Measurements from ENCODE around the gene MOV10. TPM values are rescaled to one million over a fixed set of nuclear protein-coding genes. Genes with fewer than 3 reads are reported as not detected.

MOV10 gene
- total and polyA plus RNA-seq, 2 of the 13 experiments (the other 11 are each of a cell fraction or from before 2014, with no cell fraction given): 56.4 to 58.2 TPM

DNA sequence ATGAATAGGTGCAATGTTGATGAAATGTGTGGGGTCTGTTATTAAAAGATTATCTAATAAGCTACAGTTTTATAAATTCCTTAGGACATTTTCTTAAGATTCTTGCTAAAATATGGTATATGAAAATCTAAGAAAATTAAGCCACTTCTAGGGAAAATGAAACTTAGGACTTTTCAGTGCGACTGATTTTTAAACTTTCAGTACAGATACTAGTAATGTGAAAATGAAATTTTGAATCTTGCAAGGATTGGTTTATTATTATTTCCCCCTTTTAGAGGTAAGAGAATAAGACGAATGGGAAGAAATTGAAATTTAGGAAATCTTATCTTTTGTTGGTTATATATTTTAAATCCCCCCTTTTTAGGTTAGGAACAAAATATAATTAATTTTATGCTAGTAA, 38.4 kb upstream of the MOV10 start:
- no TSS peak for BruUV-seq (replicated peaks)
- ChIA-PET CTCF (ENCODE audit: low intra/inter-chr PET ratio, low total read pairs) (no interaction called here), POLR2A (interaction anchor here (0.7 to 2.2 kb wide), 7 partner anchors 17 to 265 kb away, joined by 3 to 7 read pairs (median 5); partner anchors contain the start of genes MOV10 and ST7L)
- H3K9ac ChIP-seq (ENCODE audit: insufficient read depth, low read depth, low read length): no peak overlapping the region
- FAIRE-seq: no peak
- no peaks in the 10 kb centered on the region for H3K9me3 ChIP-seq (ENCODE audit: low read length)
- in situ Hi-C loops (cut with HindIII; ENCODE audit: extremely low pct_ligation_motif_present, low pct_unique_long_range_greater_than_20kb) (no loop called here), intact Hi-C loops (cut with micrococcal nuclease; ENCODE audit: unreplicated experiment) (no loop called here)
- H3K79me2 ChIP-seq (ENCODE audit: insufficient read depth, low read length): peaks cover 78% of the 10 kb centered on the region
- H3K4me2 ChIP-seq (ENCODE audit: low read depth, low read length): no peak overlapping the region
- DNase-seq (ENCODE audit: low spot score): no peak
- peak overlapping the region; percentile 45 for H3K27ac ChIP-seq (ENCODE audit: extremely low read length, insufficient read depth, low read length)
- TF ChIP-seq ZNF772 (CRISPR knock-in tag; IDR thresholded peaks at IDR 0.05) (no peak), NR2C2 (CRISPR knock-in tag; IDR thresholded peaks at IDR 0.05; ENCODE audit: borderline replicate concordance) (no peak), HMGA1 (CRISPR knock-in tag; conservative IDR thresholded peaks at IDR 0.05) (no peak), SUZ12 (IDR thresholded peaks at IDR 0.05; ENCODE audit: low read depth, low read length) (no peak), HDAC2 (CRISPR knock-in tag; IDR thresholded peaks at IDR 0.05) (no peak), KDM3A (CRISPR knock-in tag; IDR thresholded peaks at IDR 0.05; ENCODE audit: low read depth) (no peak), ZNF709 (CRISPR knock-in tag; IDR thresholded peaks at IDR 0.05) (no peak), NFIC (IDR thresholded peaks at IDR 0.05; ENCODE audit: low read length) (no peak), ZNF720 (CRISPR knock-in tag; IDR thresholded peaks at IDR 0.05) (no peak), NFE2L1 (CRISPR knock-in tag; IDR thresholded peaks at IDR 0.05; ENCODE audit: borderline replicate concordance) (no peak), ZC3H13 (CRISPR knock-in tag; IDR thresholded peaks at IDR 0.05) (no peak)
- TF ChIP-seq, protein P1, sequence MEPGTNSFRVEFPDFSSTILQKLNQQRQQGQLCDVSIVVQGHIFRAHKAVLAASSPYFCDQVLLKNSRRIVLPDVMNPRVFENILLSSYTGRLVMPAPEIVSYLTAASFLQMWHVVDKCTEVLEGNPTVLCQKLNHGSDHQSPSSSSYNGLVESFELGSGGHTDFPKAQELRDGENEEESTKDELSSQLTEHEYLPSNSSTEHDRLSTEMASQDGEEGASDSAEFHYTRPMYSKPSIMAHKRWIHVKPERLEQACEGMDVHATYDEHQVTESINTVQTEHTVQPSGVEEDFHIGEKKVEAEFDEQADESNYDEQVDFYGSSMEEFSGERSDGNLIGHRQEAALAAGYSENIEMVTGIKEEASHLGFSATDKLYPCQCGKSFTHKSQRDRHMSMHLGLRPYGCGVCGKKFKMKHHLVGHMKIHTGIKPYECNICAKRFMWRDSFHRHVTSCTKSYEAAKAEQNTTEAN (CRISPR knock-in tag; conservative IDR thresholded peaks at IDR 0.05): no peak
- TF ChIP-seq, protein P2, sequence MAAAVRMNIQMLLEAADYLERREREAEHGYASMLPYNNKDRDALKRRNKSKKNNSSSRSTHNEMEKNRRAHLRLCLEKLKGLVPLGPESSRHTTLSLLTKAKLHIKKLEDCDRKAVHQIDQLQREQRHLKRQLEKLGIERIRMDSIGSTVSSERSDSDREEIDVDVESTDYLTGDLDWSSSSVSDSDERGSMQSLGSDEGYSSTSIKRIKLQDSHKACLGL (CRISPR knock-in tag; IDR thresholded peaks at IDR 0.05): no peak
- H3K4me1 ChIP-seq (ENCODE audit: insufficient read depth, low read length): peaks cover 80% of the 10 kb centered on the region
- H2AFZ ChIP-seq (ENCODE audit: low read length): no peak overlapping the region
- peaks cover 0 to 4% of the 10 kb centered on the region in 2 experiments; a peak in 2 of 5 replicates for H3K36me3 ChIP-seq (replicated peaks in 1 of 2; ENCODE audit: control insufficient read depth in 1 of 2, insufficient read depth in 2 of 2, low read length in 2 of 2)
- H4K20me1 ChIP-seq (ENCODE audit: insufficient read depth, low read length): peaks cover 51% of the 10 kb centered on the region
- H3K27me3 ChIP-seq (ENCODE audit: control insufficient read depth in 1 of 2, insufficient read depth in 2 of 2, low read length in 2 of 2): no peaks in the 10 kb centered on the region
- WGBS (ENCODE audit: low lambda C conversion rate): 97% methylated on average over 2 of the region's 2 CpGs
- no peak for ATAC-seq
- no peak overlapping the region for H3K4me3 ChIP-seq (replicated peaks in 1 of 3; ENCODE audit: insufficient read depth in 1 of 3, low read depth in 2 of 3, low read length in 3 of 3)
